K562 (cell line): ENCODE measurements around the gene SNW1. TPM values are rescaled to one million over a fixed set of nuclear protein-coding genes. Genes with fewer than 3 reads are reported as not detected.

ENCODE experiments used
- BHLHE40 ChIP-seq: IDR thresholded peaks from 2 replicates; pipeline ENCODE4 v1.6.1; 2011; ENCODE audit warnings: low read length, improper control_type of control experiment
- CBX2 ChIP-seq: fragments of 200-600 bp; sonication (generic); IDR thresholded peaks from one replicate; pipeline ENCODE4 v1.6.1; 2012; ENCODE audit warnings: mild to moderate bottlenecking, low read length, inconsistent platforms; ENCODE audit not compliant: insufficient read depth, poor library complexity, severe bottlenecking
- E2F3 ChIP-seq: fragments of 250-450 bp; sonication (Bioruptor Pico); IDR thresholded peaks from 2 replicates; pipeline ENCODE4 v1.4.0; 2020; ENCODE audit warnings: mild to moderate bottlenecking
- EP300 ChIP-seq: IDR thresholded peaks from 2 replicates; pipeline ENCODE4 v1.6.1; 2012; ENCODE audit warnings: low read length, improper control_type of control experiment
- HEY1 ChIP-seq: fragments of 250-450 bp; sonication (Bioruptor Pico); IDR thresholded peaks from 2 replicates; pipeline ENCODE4 v1.5.0; 2020; ENCODE audit warnings: mild to moderate bottlenecking, moderate library complexity, borderline replicate concordance
- KDM4B ChIP-seq, 2 experiments: fragments of 450-650 bp in 1 of 2; sonication (generic) in 1 of 2; IDR thresholded peaks; 2 replicates each; pipeline ENCODE4 v1.6.1; 2016 to 2017; ENCODE audit warnings: borderline replicate concordance in 2 of 2, antibody characterized with exemption in 1 of 2, low read depth in 1 of 2, mild to moderate bottlenecking in 1 of 2
- NRF1 ChIP-seq, 2 experiments: fragments of 450-650 bp; IDR thresholded peaks in 1 of 2; conservative IDR thresholded peaks in 1 of 2; 2 replicates each; pipeline ENCODE4 v1.6.1; 2014; ENCODE audit warnings: mild to moderate bottlenecking in 2 of 2
- PHTF2 ChIP-seq: fragments of 250-450 bp; sonication (Bioruptor Pico); IDR thresholded peaks from 2 replicates; pipeline ENCODE4 v1.5.0; 2021; ENCODE audit warnings: mild to moderate bottlenecking
- SNRNP70 ChIP-seq: fragments of 200-400 bp; formaldehyde crosslinking; optimal IDR thresholded peaks from 2 replicates; pipeline ENCODE3; 2017; ENCODE audit warnings: low read depth, low read length
- STAT5A ChIP-seq: IDR thresholded peaks from 2 replicates; pipeline ENCODE4 v1.6.1; 2012; ENCODE audit warnings: low read length, inconsistent platforms, borderline replicate concordance
- TBP ChIP-seq: optimal IDR thresholded peaks from 2 replicates; pipeline ENCODE3; 2011; ENCODE audit warnings: low read depth, low read length, improper control_type of control experiment
- ZBED1 ChIP-seq: IDR thresholded peaks from 2 replicates; pipeline ENCODE4 v1.6.1; 2014
- ZZZ3 ChIP-seq: fragments of 450-650 bp; IDR thresholded peaks from 2 replicates; pipeline ENCODE4 v1.6.1; 2016; ENCODE audit warnings: antibody characterized with exemption, mild to moderate bottlenecking, moderate library complexity
- polyA plus RNA-seq, 8 experiments: library from polyadenylated mRNA; depleted of rRNA in 4 of 8; stranded (reverse) in 5 of 8; unstranded in 3 of 8; fragments of >200 nt; fragmentation: Nextera tagmentation in 2 of 8; fragmentation: Illumina TruSeq in 1 of 8; extraction: Ambion mirVana in 2 of 8; extraction: Trizol in 1 of 8; gene quantifications; 2 replicates each; pipeline versions ENCODE4 v1.2.1 to v1.2.3, GENCODE V29; 2011 to 2014; ENCODE audit warnings: inconsistent platforms in 1 of 8, missing spikeins in 1 of 8
- total RNA-seq, 7 experiments: library from RNA; depleted of rRNA in 6 of 7; stranded (reverse); fragments of >200 nt in 6 of 7; fragmentation: Illumina TruSeq in 2 of 7; extraction: Trizol in 2 of 7; gene quantifications; 2 replicates each; pipeline versions ENCODE4 v1.2.1 to v1.2.3, GENCODE V29; 2011 to 2021; ENCODE audit warnings: low replicate concordance in 1 of 7
- TF ChIP-seq, protein P1 (sequence below): sonication (generic); IDR thresholded peaks from 2 replicates; pipeline ENCODE4 v1.6.1; 2016
- TF ChIP-seq, protein P2 (sequence below): fragments of 250-450 bp; sonication (Bioruptor Pico); IDR thresholded peaks from 2 replicates; pipeline ENCODE4 v1.4.0; 2020; ENCODE audit warnings: mild to moderate bottlenecking, moderate library complexity, borderline replicate concordance
- TF ChIP-seq, protein P3 (sequence below): sonication (generic); formaldehyde crosslinking; IDR thresholded peaks from 2 replicates; pipeline ENCODE4 v1.8.0; 2022; ENCODE audit warnings: mild to moderate bottlenecking, missing genetic modification reagents
- TF ChIP-seq, protein P4 (sequence below): fragments of 250-450 bp; sonication (Bioruptor Pico); IDR thresholded peaks from 2 replicates; pipeline ENCODE4 v1.4.0; 2020
- TF ChIP-seq, protein P5 (sequence below): sonication (generic); formaldehyde crosslinking; IDR thresholded peaks from 2 replicates; pipeline ENCODE4 v1.9.0; 2022; ENCODE audit warnings: mild to moderate bottlenecking, missing genetic modification reagents

The SNW1 gene
- total and polyA plus RNA-seq, 9 of the 15 experiments (the other 6 are each of a cell fraction or from before 2014, with no cell fraction given), result 64.4 to 143 (median 98.2) TPM

DNA sequence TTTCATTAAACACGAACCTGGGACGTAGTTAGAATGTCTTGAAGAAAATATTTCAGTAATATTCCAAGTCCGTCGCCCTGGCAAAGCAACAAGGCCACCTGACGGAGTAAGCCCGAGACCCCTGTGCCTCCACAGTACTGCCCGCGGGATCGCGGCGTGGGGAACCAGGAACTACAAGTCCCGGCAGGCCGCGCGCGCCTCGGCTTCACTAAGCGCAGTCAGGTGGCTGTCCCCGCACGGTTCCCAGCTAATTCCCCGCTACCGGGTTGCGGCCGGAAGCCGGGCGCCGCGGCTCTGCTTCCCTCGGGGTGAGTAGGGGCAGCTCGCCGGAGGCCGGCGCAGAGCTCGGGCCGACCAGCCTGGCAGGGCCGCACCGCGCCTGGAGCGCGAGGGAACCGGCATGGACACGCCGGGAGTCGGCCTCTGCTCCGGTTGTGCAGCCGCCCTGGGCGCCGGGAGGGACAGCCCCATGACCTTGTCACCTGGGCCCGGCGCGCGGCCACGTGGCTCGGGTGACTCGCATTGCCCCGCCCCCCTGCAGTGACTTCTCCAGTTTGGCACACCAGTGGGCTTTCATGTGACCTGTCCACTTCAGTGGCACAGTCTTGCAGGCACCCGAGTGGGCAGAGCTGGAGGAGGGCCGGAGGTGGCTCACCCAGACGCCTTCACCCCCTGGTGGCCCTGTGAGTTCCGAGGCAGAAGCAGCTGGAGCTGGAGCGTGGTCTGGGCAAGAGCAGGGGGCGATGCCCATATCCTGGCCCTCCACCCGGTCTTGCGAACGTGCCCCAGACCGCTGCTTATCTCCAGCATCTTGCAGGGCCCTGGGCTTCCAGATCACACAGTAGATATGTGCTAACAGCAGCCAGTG lies 39.1 kb upstream of the SNW1 start, which contains the start of gene ADCK1 (continued):
- TF ChIP-seq KDM4B (IDR thresholded peaks at IDR 0.05; ENCODE audit: borderline replicate concordance in 2 of 2, low read depth in 1 of 2) (peak in 1 of 2 experiments; percentile 73; a peak in 1 of 4 replicates), ZZZ3 (no peak), CBX2 (no peak), BHLHE40 (peak; percentile 22), ZBED1 (no peak), EP300 (no peak), HEY1 (no peak), PHTF2 (CRISPR knock-in tag) (no peak), SNRNP70 (no peak), NRF1 (conservative IDR thresholded peaks at IDR 0.05 in 1 of 2, IDR thresholded peaks at IDR 0.05 in 1 of 2) (peak; percentile 55 to 65), E2F3 (CRISPR knock-in tag) (no peak), STAT5A (no peak), TBP (peak; percentile 47)
- TF ChIP-seq, protein P1, sequence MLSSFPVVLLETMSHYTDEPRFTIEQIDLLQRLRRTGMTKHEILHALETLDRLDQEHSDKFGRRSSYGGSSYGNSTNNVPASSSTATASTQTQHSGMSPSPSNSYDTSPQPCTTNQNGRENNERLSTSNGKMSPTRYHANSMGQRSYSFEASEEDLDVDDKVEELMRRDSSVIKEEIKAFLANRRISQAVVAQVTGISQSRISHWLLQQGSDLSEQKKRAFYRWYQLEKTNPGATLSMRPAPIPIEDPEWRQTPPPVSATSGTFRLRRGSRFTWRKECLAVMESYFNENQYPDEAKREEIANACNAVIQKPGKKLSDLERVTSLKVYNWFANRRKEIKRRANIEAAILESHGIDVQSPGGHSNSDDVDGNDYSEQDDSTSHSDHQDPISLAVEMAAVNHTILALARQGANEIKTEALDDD, result no peak
- TF ChIP-seq, protein P2, sequence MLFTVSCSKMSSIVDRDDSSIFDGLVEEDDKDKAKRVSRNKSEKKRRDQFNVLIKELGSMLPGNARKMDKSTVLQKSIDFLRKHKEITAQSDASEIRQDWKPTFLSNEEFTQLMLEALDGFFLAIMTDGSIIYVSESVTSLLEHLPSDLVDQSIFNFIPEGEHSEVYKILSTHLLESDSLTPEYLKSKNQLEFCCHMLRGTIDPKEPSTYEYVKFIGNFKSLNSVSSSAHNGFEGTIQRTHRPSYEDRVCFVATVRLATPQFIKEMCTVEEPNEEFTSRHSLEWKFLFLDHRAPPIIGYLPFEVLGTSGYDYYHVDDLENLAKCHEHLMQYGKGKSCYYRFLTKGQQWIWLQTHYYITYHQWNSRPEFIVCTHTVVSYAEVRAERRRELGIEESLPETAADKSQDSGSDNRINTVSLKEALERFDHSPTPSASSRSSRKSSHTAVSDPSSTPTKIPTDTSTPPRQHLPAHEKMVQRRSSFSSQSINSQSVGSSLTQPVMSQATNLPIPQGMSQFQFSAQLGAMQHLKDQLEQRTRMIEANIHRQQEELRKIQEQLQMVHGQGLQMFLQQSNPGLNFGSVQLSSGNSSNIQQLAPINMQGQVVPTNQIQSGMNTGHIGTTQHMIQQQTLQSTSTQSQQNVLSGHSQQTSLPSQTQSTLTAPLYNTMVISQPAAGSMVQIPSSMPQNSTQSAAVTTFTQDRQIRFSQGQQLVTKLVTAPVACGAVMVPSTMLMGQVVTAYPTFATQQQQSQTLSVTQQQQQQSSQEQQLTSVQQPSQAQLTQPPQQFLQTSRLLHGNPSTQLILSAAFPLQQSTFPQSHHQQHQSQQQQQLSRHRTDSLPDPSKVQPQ, result no peak
- TF ChIP-seq, protein P3, sequence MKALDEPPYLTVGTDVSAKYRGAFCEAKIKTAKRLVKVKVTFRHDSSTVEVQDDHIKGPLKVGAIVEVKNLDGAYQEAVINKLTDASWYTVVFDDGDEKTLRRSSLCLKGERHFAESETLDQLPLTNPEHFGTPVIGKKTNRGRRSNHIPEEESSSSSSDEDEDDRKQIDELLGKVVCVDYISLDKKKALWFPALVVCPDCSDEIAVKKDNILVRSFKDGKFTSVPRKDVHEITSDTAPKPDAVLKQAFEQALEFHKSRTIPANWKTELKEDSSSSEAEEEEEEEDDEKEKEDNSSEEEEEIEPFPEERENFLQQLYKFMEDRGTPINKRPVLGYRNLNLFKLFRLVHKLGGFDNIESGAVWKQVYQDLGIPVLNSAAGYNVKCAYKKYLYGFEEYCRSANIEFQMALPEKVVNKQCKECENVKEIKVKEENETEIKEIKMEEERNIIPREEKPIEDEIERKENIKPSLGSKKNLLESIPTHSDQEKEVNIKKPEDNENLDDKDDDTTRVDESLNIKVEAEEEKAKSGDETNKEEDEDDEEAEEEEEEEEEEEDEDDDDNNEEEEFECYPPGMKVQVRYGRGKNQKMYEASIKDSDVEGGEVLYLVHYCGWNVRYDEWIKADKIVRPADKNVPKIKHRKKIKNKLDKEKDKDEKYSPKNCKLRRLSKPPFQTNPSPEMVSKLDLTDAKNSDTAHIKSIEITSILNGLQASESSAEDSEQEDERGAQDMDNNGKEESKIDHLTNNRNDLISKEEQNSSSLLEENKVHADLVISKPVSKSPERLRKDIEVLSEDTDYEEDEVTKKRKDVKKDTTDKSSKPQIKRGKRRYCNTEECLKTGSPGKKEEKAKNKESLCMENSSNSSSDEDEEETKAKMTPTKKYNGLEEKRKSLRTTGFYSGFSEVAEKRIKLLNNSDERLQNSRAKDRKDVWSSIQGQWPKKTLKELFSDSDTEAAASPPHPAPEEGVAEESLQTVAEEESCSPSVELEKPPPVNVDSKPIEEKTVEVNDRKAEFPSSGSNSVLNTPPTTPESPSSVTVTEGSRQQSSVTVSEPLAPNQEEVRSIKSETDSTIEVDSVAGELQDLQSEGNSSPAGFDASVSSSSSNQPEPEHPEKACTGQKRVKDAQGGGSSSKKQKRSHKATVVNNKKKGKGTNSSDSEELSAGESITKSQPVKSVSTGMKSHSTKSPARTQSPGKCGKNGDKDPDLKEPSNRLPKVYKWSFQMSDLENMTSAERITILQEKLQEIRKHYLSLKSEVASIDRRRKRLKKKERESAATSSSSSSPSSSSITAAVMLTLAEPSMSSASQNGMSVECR (CRISPR knock-in tag), result peak; percentile 98
- TF ChIP-seq, protein P4, sequence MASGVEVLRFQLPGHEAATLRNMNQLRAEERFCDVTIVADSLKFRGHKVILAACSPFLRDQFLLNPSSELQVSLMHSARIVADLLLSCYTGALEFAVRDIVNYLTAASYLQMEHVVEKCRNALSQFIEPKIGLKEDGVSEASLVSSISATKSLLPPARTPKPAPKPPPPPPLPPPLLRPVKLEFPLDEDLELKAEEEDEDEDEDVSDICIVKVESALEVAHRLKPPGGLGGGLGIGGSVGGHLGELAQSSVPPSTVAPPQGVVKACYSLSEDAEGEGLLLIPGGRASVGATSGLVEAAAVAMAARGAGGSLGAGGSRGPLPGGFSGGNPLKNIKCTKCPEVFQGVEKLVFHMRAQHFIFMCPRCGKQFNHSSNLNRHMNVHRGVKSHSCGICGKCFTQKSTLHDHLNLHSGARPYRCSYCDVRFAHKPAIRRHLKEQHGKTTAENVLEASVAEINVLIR (CRISPR knock-in tag), result no peak
- TF ChIP-seq, protein P5, sequence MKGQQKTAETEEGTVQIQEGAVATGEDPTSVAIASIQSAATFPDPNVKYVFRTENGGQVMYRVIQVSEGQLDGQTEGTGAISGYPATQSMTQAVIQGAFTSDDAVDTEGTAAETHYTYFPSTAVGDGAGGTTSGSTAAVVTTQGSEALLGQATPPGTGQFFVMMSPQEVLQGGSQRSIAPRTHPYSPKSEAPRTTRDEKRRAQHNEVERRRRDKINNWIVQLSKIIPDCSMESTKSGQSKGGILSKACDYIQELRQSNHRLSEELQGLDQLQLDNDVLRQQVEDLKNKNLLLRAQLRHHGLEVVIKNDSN (CRISPR knock-in tag), result peak; percentile 93
